C4-2B (cell line): ENCODE measurements around the gene MYLK.

ENCODE experiments used
- H3K27ac ChIP-seq: fragments of 450-650 bp; 2 replicates; pipeline ENCODE4 v1.5.1; 2017
- ZFX ChIP-seq: fragments of 450-650 bp; IDR thresholded peaks from 2 replicates; pipeline ENCODE4 v1.6.1; 2017
- TF ChIP-seq, protein P1 (sequence below): fragments of 450-650 bp; conservative IDR thresholded peaks from 2 replicates; pipeline ENCODE4 v1.5.1; 2017; ENCODE audit warnings: mild to moderate bottlenecking

The MYLK gene

DNA sequence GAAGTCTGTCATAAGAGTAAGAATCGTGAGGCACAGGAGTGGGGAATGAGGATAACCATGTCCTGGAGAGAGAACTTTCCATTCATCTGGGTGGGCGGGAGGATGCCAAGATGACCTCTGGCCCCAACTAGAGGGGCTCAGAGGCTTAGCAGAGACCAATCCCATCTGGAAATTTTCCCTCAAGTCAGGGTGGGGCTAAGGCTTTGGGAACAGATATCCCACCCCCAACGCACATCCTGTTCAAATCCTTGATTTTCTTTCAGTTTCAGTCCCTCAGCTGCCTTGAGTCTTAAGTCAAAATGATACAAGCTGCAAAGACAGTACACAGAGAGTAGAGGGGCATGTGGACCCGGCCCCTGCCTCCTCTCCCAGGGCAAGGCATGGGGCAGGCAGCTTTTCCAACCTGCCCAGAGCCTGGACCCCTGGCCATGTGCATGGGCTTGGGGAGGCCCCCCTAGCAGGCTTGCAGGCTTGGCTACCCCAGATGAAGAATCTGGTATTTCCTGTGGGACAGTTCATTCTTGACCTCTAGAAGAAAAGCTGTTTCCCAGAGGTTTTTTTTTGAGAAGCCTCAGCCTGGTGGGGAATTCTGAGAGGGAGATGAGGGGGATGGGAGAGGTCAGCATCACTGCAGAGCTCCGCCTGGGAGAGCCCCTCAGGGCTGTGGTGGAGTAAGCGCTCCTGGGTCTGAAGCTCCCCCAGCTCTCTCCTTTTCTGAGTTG lies 189.6 kb downstream of the MYLK start:
- TF ChIP-seq ZFX = no peak
- TF ChIP-seq, protein P1, sequence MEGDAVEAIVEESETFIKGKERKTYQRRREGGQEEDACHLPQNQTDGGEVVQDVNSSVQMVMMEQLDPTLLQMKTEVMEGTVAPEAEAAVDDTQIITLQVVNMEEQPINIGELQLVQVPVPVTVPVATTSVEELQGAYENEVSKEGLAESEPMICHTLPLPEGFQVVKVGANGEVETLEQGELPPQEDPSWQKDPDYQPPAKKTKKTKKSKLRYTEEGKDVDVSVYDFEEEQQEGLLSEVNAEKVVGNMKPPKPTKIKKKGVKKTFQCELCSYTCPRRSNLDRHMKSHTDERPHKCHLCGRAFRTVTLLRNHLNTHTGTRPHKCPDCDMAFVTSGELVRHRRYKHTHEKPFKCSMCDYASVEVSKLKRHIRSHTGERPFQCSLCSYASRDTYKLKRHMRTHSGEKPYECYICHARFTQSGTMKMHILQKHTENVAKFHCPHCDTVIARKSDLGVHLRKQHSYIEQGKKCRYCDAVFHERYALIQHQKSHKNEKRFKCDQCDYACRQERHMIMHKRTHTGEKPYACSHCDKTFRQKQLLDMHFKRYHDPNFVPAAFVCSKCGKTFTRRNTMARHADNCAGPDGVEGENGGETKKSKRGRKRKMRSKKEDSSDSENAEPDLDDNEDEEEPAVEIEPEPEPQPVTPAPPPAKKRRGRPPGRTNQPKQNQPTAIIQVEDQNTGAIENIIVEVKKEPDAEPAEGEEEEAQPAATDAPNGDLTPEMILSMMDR = no peak
- no peak overlapping the region for H3K27ac ChIP-seq

- no peak for TF ChIP-seq ZFX
- TF ChIP-seq, protein P1 = no peak
- no peak overlapping the region for H3K27ac ChIP-seq
Measured at GRCh38 chr3:123693584-123694190, 190.4 kb downstream of the MYLK start.

DNA sequence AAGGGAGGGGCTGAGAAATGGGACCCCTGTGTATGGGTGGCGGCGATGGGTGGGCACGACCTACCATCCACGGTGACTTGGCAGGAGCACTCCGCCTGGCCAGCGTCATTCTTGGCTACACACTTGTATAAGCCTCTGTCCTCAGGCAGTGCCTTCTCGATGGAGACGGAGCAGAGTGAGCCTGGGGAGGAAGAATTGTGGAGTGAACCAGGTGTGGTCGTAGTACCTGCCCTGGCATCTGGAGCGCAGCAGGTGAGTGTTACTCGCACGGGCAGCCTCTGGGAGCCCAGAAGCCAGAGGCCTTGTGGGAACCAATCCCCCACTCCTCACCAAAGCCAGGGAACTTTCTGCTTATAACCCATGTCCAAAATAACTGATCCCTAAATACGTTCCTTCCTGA lies 191.5 kb downstream of the MYLK start:
- no peak overlapping the region for H3K27ac ChIP-seq
- TF ChIP-seq ZFX = no peak
- TF ChIP-seq, protein P1 = no peak

DNA sequence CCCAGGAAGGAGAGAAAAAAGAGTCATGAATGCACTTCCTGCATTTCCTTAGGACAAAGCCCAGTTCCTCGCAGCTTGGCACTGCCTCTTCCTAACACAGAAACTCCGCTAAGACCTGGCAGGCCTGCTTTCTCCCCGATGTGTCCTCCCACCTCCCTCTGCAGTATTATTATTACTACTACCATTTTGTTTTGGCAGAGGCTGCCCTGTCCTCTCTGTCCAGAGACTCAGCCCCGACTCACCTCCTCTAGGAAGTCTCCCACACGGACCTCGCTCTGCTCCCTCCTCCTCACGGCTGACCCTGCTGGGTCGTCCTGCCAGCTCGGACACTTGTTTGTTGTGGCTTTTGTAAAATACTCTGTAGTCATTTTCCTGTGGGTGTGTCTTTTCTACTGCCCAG lies 192.1 kb downstream of the MYLK start:
- H3K27ac ChIP-seq = no peak overlapping the region
- TF ChIP-seq, protein P1 = no peak
- TF ChIP-seq ZFX = no peak

DNA sequence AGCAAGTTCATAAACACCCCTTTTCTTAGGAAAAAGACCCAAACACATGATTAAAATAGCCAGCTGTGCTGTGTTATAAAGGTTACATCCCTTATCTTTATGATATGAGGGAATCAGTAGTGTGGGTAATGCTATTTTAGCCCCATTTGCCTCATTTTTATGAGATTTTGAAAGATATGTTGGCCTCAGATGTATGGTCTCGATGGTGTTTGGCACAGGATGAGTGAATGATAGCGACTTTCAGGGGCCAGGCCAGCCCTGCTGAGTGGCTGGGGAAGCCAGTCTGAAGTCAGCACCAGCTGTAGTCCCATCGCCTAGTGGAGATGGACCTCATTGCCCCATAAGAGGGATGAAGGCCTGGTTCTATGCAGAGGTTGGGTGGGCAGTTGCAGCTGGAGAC lies 194.3 kb downstream of the MYLK start:
- no peak for TF ChIP-seq ZFX
- TF ChIP-seq, protein P1 = no peak
- no peak overlapping the region for H3K27ac ChIP-seq

GRCh38 chr3:123688241-123688747 lies 195.8 kb downstream of the MYLK start:
- no peak overlapping the region for H3K27ac ChIP-seq
- TF ChIP-seq, protein P1 = no peak
- no peak for TF ChIP-seq ZFX

- no peak for TF ChIP-seq ZFX
- TF ChIP-seq, protein P1 = no peak
- no peak overlapping the region for H3K27ac ChIP-seq
Measured at GRCh38 chr3:123687286-123687685, 196.8 kb downstream of the MYLK start.
